Breast epithelium (tissue), 4 donors: ENCODE results near the gene CSNK2A1. TPM values are rescaled to one million over a fixed set of nuclear protein-coding genes. Genes with fewer than 3 reads are reported as not detected.
"Not testable (repeated sequence)": the region's sequence is repeated elsewhere in the genome, so short reads cannot be mapped to it uniquely, and the experiment has no call there.

ENCODE experiments used
- DNase-seq, 2 donors: peaks; one replicate each; pipeline ENCODE4 v3.0.0-alpha.2; 2019; ENCODE audit warnings: low spot score in 2 of 2
- H3K27ac ChIP-seq, 2 donors: fragments of 200-600 bp; sonication (generic) in 1 of 2; one replicate each; pipeline ENCODE4 v1.5.1; 2016 to 2019; ENCODE audit warnings: mild to moderate bottlenecking in 1 of 2
- H3K27me3 ChIP-seq, 2 donors: fragments of 200-600 bp; sonication (generic) in 1 of 2; one replicate each; pipeline versions ENCODE4 v1.5.1 to v1.6.0; 2017 to 2019; ENCODE audit warnings: control low read depth in 1 of 2, mild to moderate bottlenecking in 1 of 2
- H3K36me3 ChIP-seq: fragments of 200-600 bp; one replicate; pipeline ENCODE4 v1.5.1; 2019
- H3K4me1 ChIP-seq, 2 donors: fragments of 200-600 bp; sonication (generic); one replicate each; pipeline ENCODE4 v1.5.1; 2016 to 2019; ENCODE audit warnings: control low read depth in 1 of 2
- H3K4me3 ChIP-seq, 3 donors: fragments of 200-600 bp; sonication (generic); 1 replicate in 2 of 3; 2 replicates in 1 of 3; pipeline ENCODE4 v1.5.1; 2016 to 2019; ENCODE audit warnings: mild to moderate bottlenecking in 3 of 3, moderate library complexity in 2 of 3
- H3K9me3 ChIP-seq, 2 donors: fragments of 200-600 bp; sonication (generic) in 1 of 2; one replicate each; pipeline ENCODE4 v1.5.1; 2016 to 2019; ENCODE audit warnings: control low read depth in 1 of 2
- POLR2A ChIP-seq: fragments of 450-650 bp; IDR thresholded peaks from one replicate; pipeline ENCODE4 v1.6.1; 2016; ENCODE audit warnings: antibody characterized with exemption, mild to moderate bottlenecking, moderate library complexity
- POLR2AphosphoS5 ChIP-seq, 3 donors: sonication (generic); formaldehyde crosslinking; IDR thresholded peaks; one replicate each; pipeline ENCODE4 v1.6.1; 2017; ENCODE audit warnings: antibody characterized with exemption in 3 of 3
- intact Hi-C: fragments of 100-400 bp; cut with DNase I; formaldehyde crosslinking; loops from one replicate; pipeline ENCODE4 v1.15.1; 2023; ENCODE audit warnings: low total_unique reads
- total RNA-seq, 3 donors: library from RNA; depleted of rRNA; stranded (reverse); fragments of >200 nt; gene quantifications; one replicate each; pipeline ENCODE4 v1.1.0, GENCODE V29; 2016
- TF ChIP-seq, protein P1 (sequence below), 3 donors: fragments of 450-650 bp; IDR thresholded peaks; one replicate each; pipeline ENCODE4 v1.5.1; 2016 to 2017; ENCODE audit warnings: antibody characterized with exemption in 3 of 3, mild to moderate bottlenecking in 3 of 3, moderate library complexity in 3 of 3

The CSNK2A1 gene
- total RNA-seq, 3 donors from 2014 or later: 55.0 to 90.9 (median 77.7) TPM

DNA sequence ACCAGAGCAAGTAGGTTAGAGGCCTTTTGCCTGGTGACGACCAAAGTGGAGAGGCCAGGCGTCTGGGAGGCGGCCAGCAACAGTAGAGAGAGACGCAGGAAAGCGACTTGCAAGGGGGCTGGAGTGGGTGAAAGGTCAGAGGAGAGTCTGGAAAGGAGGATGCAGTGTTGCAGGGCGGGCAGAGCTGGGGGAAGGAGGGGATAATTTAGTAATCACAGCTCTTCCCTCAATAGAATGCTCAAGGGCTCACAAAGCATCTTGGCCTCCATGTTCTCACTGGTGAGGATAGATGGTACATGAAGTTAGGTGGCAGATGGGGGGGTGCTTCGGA, 41.3 kb upstream of the CSNK2A1 start:
- intact Hi-C loops: no loop called here
- Histone ChIP-seq H3K27ac (no peak overlapping the region), H3K4me1 (no peaks in the 10 kb centered on the region), H3K4me3 (no peak overlapping the region), H3K9me3 (no peaks in the 10 kb centered on the region), H3K27me3 (peaks cover 0 to 10% of the 10 kb centered on the region in 2 donors), H3K36me3 (no peaks in the 10 kb centered on the region)
- TF ChIP-seq POLR2AphosphoS5 (IDR thresholded peaks at IDR 0.05) (no peak), POLR2A (no peak)
- TF ChIP-seq, protein P1, sequence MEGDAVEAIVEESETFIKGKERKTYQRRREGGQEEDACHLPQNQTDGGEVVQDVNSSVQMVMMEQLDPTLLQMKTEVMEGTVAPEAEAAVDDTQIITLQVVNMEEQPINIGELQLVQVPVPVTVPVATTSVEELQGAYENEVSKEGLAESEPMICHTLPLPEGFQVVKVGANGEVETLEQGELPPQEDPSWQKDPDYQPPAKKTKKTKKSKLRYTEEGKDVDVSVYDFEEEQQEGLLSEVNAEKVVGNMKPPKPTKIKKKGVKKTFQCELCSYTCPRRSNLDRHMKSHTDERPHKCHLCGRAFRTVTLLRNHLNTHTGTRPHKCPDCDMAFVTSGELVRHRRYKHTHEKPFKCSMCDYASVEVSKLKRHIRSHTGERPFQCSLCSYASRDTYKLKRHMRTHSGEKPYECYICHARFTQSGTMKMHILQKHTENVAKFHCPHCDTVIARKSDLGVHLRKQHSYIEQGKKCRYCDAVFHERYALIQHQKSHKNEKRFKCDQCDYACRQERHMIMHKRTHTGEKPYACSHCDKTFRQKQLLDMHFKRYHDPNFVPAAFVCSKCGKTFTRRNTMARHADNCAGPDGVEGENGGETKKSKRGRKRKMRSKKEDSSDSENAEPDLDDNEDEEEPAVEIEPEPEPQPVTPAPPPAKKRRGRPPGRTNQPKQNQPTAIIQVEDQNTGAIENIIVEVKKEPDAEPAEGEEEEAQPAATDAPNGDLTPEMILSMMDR (IDR thresholded peaks at IDR 0.05): no peak
- DNase-seq: no peak

DNA sequence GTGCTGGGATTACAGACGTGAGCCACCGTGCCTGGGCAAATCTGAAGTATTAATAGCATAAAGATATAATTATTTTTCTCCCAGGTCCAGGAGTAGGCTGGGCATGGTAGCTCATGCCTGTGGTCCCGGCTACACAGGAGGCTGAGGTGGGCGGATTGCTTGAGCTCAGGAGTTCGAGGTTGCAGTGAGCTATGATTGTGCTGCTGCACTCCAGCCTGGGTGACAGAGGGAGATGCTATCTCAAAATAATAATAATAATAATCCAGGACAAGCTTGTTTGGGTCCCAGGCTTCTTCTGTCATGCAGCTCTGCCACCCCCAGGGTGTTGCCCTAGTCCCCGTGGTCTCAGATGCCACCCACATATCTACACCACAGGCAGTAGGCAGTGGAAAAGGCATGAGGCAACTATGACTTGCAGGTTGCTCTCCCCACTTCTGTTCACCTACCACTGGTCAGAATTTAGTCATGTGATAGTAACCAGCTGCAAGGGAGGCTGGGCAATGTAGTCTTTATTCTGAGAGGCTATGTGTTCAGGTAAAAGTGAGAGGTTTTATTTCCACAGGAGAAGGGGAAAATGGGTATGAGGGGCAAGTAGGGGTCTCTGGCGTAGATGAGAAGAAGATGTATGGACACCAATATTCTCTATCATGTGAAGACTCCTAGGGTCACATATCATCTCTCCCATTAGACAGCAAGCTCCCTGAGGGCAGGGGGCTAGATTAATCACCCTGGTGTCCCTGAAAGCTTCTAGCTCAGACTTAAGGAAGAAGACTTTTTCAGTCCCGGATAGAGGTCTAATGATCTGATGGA, 40.8 kb upstream of the CSNK2A1 start:
- TF ChIP-seq POLR2AphosphoS5 (IDR thresholded peaks at IDR 0.05) (no peak), POLR2A (no peak)
- TF ChIP-seq, protein P1 (IDR thresholded peaks at IDR 0.05): no peak
- no peak for DNase-seq
- no peaks in the 10 kb centered on the region for H3K36me3 ChIP-seq
- no peaks in the 10 kb centered on the region for H3K9me3 ChIP-seq
- intact Hi-C loops: no loop called here
- no peak overlapping the region for H3K27ac ChIP-seq
- H3K4me1 ChIP-seq: no peaks in the 10 kb centered on the region
- peaks cover 0 to 10% of the 10 kb centered on the region in 2 donors for H3K27me3 ChIP-seq
- no peak overlapping the region for H3K4me3 ChIP-seq

- no peak overlapping the region for H3K4me3 ChIP-seq
- H3K36me3 ChIP-seq: no peaks in the 10 kb centered on the region
- no peaks in the 10 kb centered on the region for H3K4me1 ChIP-seq
- TF ChIP-seq, protein P1 (IDR thresholded peaks at IDR 0.05): no peak
- TF ChIP-seq POLR2AphosphoS5 (IDR thresholded peaks at IDR 0.05) (no peak), POLR2A (no peak)
- DNase-seq: peak in 1 of 2 donors; percentile 28
- no peak overlapping the region for H3K27ac ChIP-seq
- H3K27me3 ChIP-seq: peaks cover 0 to 10% of the 10 kb centered on the region in 2 donors
- intact Hi-C loops: no loop called here
- H3K9me3 ChIP-seq: no peaks in the 10 kb centered on the region
Observed at GRCh38 chr20:582204-582603, 38.6 kb upstream of the CSNK2A1 start.

DNA sequence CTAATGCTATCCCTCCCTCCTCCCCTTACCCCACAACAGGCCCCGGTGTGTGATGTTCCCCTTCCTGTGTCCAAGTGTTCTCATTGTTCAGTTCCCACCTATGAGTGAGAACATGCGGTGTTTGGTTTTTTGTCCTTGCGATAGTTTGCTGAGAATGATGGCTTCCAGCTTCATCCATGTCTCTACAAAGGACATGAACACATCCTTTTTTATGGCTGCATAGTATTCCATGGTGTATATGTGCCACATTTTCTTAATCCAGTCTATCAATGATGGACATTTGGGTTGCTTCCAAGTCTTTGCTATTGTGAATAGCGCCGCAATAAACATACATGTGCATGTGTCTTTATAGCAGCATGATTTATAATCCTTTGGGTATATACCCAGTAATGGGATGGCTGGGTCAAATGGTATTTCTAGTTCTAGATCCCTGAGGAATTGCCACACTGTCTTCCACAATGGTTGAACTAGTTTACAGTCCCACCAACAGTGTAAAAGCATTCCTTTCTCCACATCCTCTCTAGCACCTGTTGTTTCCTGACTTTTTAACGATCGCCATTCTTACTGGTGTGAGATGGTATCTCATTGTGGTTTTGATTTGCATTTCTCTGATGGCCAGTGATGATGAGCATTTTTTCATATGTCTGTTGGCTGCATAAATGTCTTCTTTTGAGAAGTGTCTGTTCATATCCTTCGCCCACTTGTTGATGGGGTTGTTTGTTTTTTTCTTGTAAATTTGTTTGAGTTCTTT, 35.5 kb upstream of the CSNK2A1 start:
- DNase-seq, H3K4me1 ChIP-seq, H3K4me3 ChIP-seq, H3K27ac ChIP-seq, H3K36me3 ChIP-seq, intact Hi-C loops, H3K9me3 ChIP-seq: not testable (repeated sequence)
- H3K27me3 ChIP-seq: peaks cover 0 to 12% of the 10 kb centered on the region in 2 donors

GRCh38 chr20:577167-577791, 33.7 kb upstream of the CSNK2A1 start:
- Histone ChIP-seq H3K9me3 (no peaks in the 10 kb centered on the region), H3K36me3 (no peaks in the 10 kb centered on the region), H3K27me3 (peaks cover 0 to 12% of the 10 kb centered on the region in 2 donors), H3K27ac (no peak overlapping the region), H3K4me1 (no peaks in the 10 kb centered on the region), H3K4me3 (no peak overlapping the region)
- TF ChIP-seq, protein P1 (IDR thresholded peaks at IDR 0.05): no peak
- TF ChIP-seq POLR2A: no peak
- no peak for TF ChIP-seq POLR2AphosphoS5 (IDR thresholded peaks at IDR 0.05)
- DNase-seq: no peak
- intact Hi-C loops: no loop called here
